K562 (cell line): ENCODE measurements around the gene CFAP251. TPM values are rescaled to one million over a fixed set of nuclear protein-coding genes. Genes with fewer than 3 reads are reported as not detected.
A peak's percentile ranks its signal among the peaks of the same experiment; 100 is the strongest.

Experiments used
- CBX3 ChIP-seq, 2 experiments: IDR thresholded peaks; 1 replicate in 1 of 2; 2 replicates in 1 of 2; pipeline ENCODE4 v1.6.1; 2012; ENCODE audit warnings: inconsistent platforms in 2 of 2, low read length in 2 of 2, borderline replicate concordance in 1 of 2, control low read depth in 1 of 2
- HNRNPL ChIP-seq: fragments of 200-400 bp; formaldehyde crosslinking; IDR thresholded peaks from 2 replicates; pipeline ENCODE4 v1.6.1; 2017; ENCODE audit warnings: low read depth, mild to moderate bottlenecking, low read length
- JUND ChIP-seq, 2 experiments: IDR thresholded peaks; 2 replicates in 1 of 2; 3 replicates in 1 of 2; pipeline ENCODE4 v1.6.1; 2011; ENCODE audit warnings: borderline replicate concordance in 2 of 2, low read depth in 2 of 2, low read length in 2 of 2, improper control_type of control experiment in 1 of 2, missing biosample characterization in 1 of 2, missing genetic modification characterization in 1 of 2, missing genetic modification reagents in 1 of 2
- LEF1 ChIP-seq: fragments of 450-650 bp; IDR thresholded peaks from 2 replicates; pipeline ENCODE4 v1.6.1; 2016; ENCODE audit warnings: mild to moderate bottlenecking
- MEF2D ChIP-seq: conservative IDR thresholded peaks from 2 replicates; pipeline ENCODE4 v1.6.1; 2016; ENCODE audit warnings: low read depth, missing genetic modification characterization, missing compliant biosample characterization
- MYC ChIP-seq, 2 experiments: fragments of 250-450 bp in 1 of 2; sonication (Bioruptor Pico) in 1 of 2; IDR thresholded peaks; 2 replicates each; pipeline versions ENCODE4 v1.5.1 to v1.6.1; 2012 to 2021; ENCODE audit warnings: low read depth in 2 of 2, borderline replicate concordance in 1 of 2, improper control_type of control experiment in 1 of 2, low read length in 1 of 2, mild to moderate bottlenecking in 1 of 2, moderate library complexity in 1 of 2
- NCOA4 ChIP-seq: fragments of 450-650 bp; IDR thresholded peaks from 2 replicates; pipeline ENCODE4 v1.6.1; 2018; ENCODE audit warnings: mild to moderate bottlenecking; ENCODE audit not compliant: partially characterized antibody
- PHF21A ChIP-seq: fragments of 450-650 bp; IDR thresholded peaks from 2 replicates; pipeline ENCODE4 v1.6.1; 2017; ENCODE audit warnings: low read depth, borderline replicate concordance
- RBM14 ChIP-seq: fragments of 200-400 bp; formaldehyde crosslinking; IDR thresholded peaks from 2 replicates; pipeline ENCODE4 v1.6.1; 2018; ENCODE audit warnings: low read depth, mild to moderate bottlenecking, low read length, moderate library complexity, borderline replicate concordance; ENCODE audit not compliant: insufficient read depth
- SMARCA5 ChIP-seq: fragments of 450-650 bp; IDR thresholded peaks from 2 replicates; pipeline ENCODE4 v1.6.1; 2016
- ZNF311 ChIP-seq: fragments of 250-450 bp; sonication (Bioruptor Pico); IDR thresholded peaks from 2 replicates; pipeline ENCODE4 v1.4.0; 2020; ENCODE audit warnings: mild to moderate bottlenecking, moderate library complexity
- ZNF696 ChIP-seq: fragments of 250-450 bp; sonication (Bioruptor Pico); conservative IDR thresholded peaks from 2 replicates; pipeline ENCODE4 v1.4.0; 2020; ENCODE audit warnings: mild to moderate bottlenecking, moderate library complexity
- ZNF764 ChIP-seq: fragments of 250-450 bp; sonication (Bioruptor Pico); IDR thresholded peaks from 2 replicates; pipeline ENCODE4 v1.4.0; 2020; ENCODE audit warnings: low read depth, mild to moderate bottlenecking, moderate library complexity
- polyA plus RNA-seq, 8 experiments: library from polyadenylated mRNA; depleted of rRNA in 4 of 8; stranded (reverse) in 5 of 8; unstranded in 3 of 8; fragments of >200 nt; fragmentation: Nextera tagmentation in 2 of 8; fragmentation: Illumina TruSeq in 1 of 8; extraction: Ambion mirVana in 2 of 8; extraction: Trizol in 1 of 8; gene quantifications; 2 replicates each; pipeline versions ENCODE4 v1.2.1 to v1.2.3, GENCODE V29; 2011 to 2014; ENCODE audit warnings: inconsistent platforms in 1 of 8, missing spikeins in 1 of 8
- total RNA-seq, 7 experiments: library from RNA; depleted of rRNA in 6 of 7; stranded (reverse); fragments of >200 nt in 6 of 7; fragmentation: Illumina TruSeq in 2 of 7; extraction: Trizol in 2 of 7; gene quantifications; 2 replicates each; pipeline versions ENCODE4 v1.2.1 to v1.2.3, GENCODE V29; 2011 to 2021; ENCODE audit warnings: low replicate concordance in 1 of 7
- TF ChIP-seq, protein P1 (sequence below): sonication (generic); formaldehyde crosslinking; IDR thresholded peaks from 2 replicates; pipeline ENCODE4 v1.8.1; 2023; ENCODE audit warnings: mild to moderate bottlenecking, missing genetic modification reagents
- TF ChIP-seq, protein P2 (sequence below): fragments of 250-450 bp; sonication (Bioruptor Pico); IDR thresholded peaks from 2 replicates; pipeline ENCODE4 v1.9.0; 2021; ENCODE audit warnings: mild to moderate bottlenecking
- TF ChIP-seq, protein P3 (sequence below): fragments of 450-650 bp; IDR thresholded peaks from 2 replicates; pipeline ENCODE4 v1.6.1; 2018; ENCODE audit not compliant: partially characterized antibody

CFAP251 gene
- total and polyA plus RNA-seq, 9 of the 15 experiments (the other 6 are each of a cell fraction or from before 2014, with no cell fraction given) = 16.6 to 31.0 (median 19.1) TPM

DNA sequence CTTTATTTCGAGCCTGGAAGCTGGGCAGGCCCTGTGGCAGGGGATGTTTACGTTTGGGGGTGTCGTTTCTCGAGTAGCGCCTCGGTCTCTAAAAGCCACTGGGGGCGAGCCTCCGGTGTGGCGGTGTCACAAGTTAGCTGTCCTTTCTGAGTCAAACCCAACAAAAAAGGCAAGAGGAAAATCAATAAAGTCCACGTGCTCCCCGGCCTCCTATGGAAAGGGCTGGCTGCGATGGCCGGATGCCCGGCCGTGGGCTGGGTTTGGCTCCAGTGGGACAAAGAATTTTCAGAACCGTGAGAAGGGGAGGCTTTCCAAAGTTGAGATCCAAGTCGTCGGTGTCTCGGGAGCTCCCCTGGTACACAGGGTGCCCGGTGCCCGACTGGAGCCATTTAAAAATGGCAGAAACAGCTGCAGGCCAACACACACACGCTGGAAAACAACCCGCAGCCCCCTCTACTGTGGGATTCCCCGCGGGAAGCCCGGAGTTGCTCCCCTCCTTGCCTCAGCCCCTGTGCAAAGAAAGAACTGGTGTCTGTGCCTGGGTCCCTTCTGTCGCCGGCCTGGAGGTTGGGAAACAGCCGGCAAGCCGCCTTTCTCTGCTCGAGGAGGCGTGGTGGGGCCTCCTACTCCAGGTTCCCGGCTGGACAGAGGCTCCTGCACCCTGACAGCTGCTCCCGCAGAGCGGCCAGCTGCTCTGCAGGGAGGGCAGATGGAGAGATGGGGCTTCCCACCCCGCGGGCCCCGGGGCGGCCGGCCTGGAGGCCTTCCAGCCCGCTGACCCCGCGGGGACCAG, 105.1 kb downstream of the CFAP251 start (continued):
- no peak for TF ChIP-seq ZNF764
- TF ChIP-seq, protein P1, sequence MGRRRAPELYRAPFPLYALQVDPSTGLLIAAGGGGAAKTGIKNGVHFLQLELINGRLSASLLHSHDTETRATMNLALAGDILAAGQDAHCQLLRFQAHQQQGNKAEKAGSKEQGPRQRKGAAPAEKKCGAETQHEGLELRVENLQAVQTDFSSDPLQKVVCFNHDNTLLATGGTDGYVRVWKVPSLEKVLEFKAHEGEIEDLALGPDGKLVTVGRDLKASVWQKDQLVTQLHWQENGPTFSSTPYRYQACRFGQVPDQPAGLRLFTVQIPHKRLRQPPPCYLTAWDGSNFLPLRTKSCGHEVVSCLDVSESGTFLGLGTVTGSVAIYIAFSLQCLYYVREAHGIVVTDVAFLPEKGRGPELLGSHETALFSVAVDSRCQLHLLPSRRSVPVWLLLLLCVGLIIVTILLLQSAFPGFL = no peak
- TF ChIP-seq MYC (IDR thresholded peaks at IDR 0.05; ENCODE audit: low read depth, low read length) = no peak
- TF ChIP-seq MYC (CRISPR knock-in tag; IDR thresholded peaks at IDR 0.05; ENCODE audit: borderline replicate concordance, low read depth) = no peak
- TF ChIP-seq NCOA4 = no peak
- TF ChIP-seq ZNF696 (CRISPR knock-in tag) = no peak
- TF ChIP-seq, protein P2, sequence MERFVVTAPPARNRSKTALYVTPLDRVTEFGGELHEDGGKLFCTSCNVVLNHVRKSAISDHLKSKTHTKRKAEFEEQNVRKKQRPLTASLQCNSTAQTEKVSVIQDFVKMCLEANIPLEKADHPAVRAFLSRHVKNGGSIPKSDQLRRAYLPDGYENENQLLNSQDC (CRISPR knock-in tag) = no peak
- no peak for TF ChIP-seq PHF21A
- TF ChIP-seq, protein P3, sequence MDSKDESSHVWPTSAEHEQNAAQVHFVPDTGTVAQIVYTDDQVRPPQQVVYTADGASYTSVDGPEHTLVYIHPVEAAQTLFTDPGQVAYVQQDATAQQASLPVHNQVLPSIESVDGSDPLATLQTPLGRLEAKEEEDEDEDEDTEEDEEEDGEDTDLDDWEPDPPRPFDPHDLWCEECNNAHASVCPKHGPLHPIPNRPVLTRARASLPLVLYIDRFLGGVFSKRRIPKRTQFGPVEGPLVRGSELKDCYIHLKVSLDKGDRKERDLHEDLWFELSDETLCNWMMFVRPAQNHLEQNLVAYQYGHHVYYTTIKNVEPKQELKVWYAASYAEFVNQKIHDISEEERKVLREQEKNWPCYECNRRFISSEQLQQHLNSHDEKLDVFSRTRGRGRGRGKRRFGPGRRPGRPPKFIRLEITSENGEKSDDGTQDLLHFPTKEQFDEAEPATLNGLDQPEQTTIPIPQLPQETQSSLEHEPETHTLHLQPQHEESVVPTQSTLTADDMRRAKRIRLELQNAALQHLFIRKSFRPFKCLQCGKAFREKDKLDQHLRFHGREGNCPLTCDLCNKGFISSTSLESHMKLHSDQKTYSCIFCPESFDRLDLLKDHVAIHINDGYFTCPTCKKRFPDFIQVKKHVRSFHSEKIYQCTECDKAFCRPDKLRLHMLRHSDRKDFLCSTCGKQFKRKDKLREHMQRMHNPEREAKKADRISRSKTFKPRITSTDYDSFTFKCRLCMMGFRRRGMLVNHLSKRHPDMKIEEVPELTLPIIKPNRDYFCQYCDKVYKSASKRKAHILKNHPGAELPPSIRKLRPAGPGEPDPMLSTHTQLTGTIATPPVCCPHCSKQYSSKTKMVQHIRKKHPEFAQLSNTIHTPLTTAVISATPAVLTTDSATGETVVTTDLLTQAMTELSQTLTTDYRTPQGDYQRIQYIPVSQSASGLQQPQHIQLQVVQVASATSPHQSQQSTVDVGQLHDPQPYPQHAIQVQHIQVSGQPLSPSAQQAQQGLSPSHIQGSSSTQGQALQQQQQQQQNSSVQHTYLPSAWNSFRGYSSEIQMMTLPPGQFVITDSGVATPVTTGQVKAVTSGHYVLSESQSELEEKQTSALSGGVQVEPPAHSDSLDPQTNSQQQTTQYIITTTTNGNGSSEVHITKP = peak; percentile 85
- TF ChIP-seq MEF2D (tag) = no peak
- TF ChIP-seq RBM14 = no peak
- TF ChIP-seq SMARCA5 = no peak
- TF ChIP-seq LEF1 = no peak
- no peak for TF ChIP-seq JUND (IDR thresholded peaks at IDR 0.05; ENCODE audit: borderline replicate concordance, low read depth, low read length)
- TF ChIP-seq JUND (tag; IDR thresholded peaks at IDR 0.05; ENCODE audit: borderline replicate concordance, low read depth, low read length) = no peak
- TF ChIP-seq CBX3 (IDR thresholded peaks at IDR 0.05; ENCODE audit: borderline replicate concordance in 1 of 2, low read length in 2 of 2) = no peak
- TF ChIP-seq ZNF311 (CRISPR knock-in tag) = no peak
- no peak for TF ChIP-seq HNRNPL
